MV-4-11 (cell line): Measurements from ENCODE around the gene PKNOX1.
"Not testable (repeated sequence)": the region's sequence is repeated elsewhere in the genome, so short reads cannot be mapped to it uniquely, and the experiment has no call there.

ENCODE experiments used
- DNase-seq: peaks from one replicate; lab custom pipeline; 2025; lab: John Stamatoyannopoulos, UW

The PKNOX1 gene

GRCh38 chr21:42956824-42957630 lies 17.3 kb upstream of the PKNOX1 start:
- no peak for DNase-seq

- DNase-seq, result not testable (repeated sequence)
These were observed 16.2 kb upstream of the PKNOX1 start for GRCh38 chr21:42958122-42958521.

DNA sequence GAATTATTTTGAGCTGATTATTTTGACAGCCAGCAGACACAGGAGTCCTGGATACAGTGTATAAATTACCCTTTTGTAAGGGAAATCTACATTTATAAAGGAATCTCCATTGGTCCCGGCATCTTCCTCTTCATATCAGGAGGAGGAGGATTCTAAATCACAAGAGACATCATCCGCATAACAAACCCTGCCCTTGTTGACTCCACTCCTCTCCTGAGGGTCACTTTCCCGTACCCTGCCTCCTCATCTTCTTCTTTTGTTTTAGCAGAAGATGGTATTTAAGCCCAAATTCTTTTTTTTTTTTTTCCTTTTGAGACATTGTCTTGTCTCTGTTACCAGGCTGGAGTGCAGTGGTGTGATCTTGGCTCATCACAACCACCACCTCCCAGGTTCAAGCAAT lies 14.6 kb upstream of the PKNOX1 start:
- DNase-seq, result no peak

GRCh38 chr21:42962380-42963007 lies 11.9 kb upstream of the PKNOX1 start:
- DNase-seq, result no peak

DNA sequence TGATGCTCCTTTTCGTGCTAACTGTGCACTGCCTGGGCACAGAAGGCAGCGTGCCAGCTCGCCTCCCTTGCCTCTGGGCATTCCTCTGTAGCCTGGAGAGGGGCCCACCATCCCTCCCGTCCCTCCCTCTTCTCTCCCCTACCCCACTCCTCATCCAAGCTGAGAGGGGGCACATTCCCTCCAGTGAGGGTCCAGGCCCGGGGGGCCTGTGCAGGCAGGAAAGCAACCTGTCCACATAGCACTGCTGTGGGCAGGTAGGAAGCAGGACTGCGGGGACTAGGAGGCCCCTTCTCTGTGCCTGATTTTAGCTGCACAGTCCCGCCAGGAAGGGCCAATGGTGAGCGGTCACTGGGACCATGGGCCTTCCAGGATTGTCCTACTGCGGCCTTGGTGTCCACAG lies 10.3 kb upstream of the PKNOX1 start:
- no peak for DNase-seq

- DNase-seq, result no peak
These were observed 9.7 kb upstream of the PKNOX1 start for GRCh38 chr21:42964546-42965210.

- DNase-seq, result no peak
These were observed 9.2 kb upstream of the PKNOX1 start for GRCh38 chr21:42965211-42965560.

GRCh38 chr21:42967616-42968015 lies 6.7 kb upstream of the PKNOX1 start:
- DNase-seq, result not testable (repeated sequence)

- DNase-seq, result no peak
These were observed 5.2 kb upstream of the PKNOX1 start for GRCh38 chr21:42969193-42969600.

- DNase-seq, result no peak
These were observed 3.3 kb upstream of the PKNOX1 start for GRCh38 chr21:42970946-42971653.

DNA sequence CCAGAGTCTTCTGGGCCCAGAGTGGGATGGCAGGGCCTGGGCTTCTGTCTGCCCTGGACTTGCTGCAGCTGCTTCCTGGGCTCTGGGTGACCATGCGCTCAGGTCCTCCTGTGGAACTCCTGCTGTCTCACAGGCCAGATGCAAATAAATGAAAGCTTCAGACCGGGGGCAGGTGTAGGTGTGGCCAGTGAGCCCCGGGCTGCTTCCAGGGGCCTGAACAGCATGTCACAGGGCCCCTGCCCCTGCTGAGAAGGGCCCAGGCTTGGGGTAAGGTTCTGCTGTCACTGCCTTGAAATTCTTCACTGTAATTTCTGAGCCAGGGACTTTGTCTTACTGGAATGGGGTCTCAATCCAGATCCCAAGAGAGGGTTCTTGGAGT lies 2.5 kb upstream of the PKNOX1 start:
- DNase-seq, result no peak

DNA sequence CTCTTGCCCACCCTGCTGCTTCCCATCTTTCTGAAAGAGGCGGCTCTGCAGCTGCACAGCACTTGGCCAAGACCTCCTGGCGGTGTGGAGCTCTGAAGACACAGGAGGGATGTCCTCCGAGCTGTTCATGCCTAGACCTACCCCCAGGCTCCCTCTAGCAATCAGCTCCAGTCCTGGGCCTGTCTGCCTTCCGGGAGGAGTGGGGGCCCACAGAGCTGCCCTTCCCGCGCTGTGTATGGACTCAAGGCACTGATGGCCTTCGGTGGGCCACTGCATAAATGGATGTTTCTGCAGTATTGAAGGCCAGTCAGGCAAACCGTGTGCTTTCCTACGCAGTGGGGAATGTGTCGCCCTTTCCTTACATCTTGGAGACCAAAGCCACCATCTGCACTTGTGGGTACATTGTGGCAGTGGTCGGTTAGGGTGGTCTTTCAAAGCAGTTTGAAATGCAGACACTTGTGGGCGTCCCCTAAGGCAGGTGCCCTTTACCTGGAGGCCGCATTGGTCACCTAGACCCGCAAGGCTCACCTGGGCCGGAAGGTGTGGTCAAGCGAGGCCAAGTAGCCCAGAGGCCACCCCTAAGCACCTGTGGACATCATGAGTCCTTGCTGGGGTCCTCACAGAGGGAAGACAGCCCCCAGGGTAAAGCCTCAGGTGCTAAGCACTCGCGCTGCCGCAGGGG lies 912 bp upstream of the PKNOX1 start:
- no peak for DNase-seq

DNA sequence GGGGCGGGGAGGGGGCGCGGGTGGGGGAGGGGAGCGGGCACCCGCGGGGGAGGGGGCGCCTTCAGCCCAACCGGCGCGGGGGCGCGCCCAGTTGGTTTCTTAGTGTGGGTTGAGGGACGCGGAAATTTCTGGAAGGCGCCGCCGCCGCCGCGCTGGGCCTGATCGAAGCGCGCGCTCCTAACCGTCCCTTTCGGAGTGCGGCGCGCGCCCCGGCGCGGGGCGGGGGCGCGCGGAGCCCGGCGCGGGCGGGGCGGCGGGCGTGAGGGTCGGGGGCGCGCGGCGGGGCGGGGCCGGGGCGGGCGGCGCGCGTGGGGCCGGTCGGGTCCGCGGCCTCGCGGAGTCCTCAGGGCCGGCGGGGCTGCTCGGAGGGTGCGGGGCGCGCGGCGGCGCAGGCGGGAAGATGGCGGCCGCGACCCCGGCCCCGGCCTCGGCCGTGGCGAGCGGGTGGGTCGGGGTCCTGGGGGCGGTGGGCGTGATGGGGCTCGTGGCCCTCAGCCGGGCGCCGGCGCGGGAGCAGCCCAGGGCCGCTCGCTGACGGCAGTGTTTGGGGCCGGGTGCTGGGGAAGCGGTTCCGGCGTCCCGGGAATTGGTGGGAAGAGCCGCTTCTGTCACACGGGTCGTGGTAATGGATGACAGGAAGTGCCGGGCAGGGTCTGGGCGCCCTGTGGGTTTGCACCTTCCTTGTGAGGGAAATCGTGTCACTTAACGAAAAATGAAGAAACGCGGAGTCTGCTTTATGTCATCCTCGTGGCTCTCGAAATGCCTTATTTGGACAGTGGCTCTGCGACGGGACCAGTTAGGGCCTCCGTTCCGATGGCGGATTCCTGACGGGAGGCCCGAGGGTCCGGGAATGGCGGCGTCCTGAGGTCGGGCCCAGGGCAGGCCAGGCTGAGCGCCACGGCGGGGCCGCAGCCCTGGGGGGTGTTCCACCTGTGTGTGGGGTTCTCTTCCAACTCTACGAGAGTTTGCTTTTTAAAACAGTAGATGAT lies 764 bp downstream of the PKNOX1 start:
- DNase-seq, result peak; percentile 38

GRCh38 chr21:42975886-42976608 lies 1.7 kb downstream of the PKNOX1 start:
- no peak for DNase-seq

- DNase-seq, result peak; percentile 35
These were observed 6.2 kb downstream of the PKNOX1 start for GRCh38 chr21:42980312-42981213.

GRCh38 chr21:42981214-42981523 lies 6.8 kb downstream of the PKNOX1 start:
- DNase-seq, result no peak

- DNase-seq, result no peak
These were observed 7.5 kb downstream of the PKNOX1 start for GRCh38 chr21:42981862-42982261.

DNA sequence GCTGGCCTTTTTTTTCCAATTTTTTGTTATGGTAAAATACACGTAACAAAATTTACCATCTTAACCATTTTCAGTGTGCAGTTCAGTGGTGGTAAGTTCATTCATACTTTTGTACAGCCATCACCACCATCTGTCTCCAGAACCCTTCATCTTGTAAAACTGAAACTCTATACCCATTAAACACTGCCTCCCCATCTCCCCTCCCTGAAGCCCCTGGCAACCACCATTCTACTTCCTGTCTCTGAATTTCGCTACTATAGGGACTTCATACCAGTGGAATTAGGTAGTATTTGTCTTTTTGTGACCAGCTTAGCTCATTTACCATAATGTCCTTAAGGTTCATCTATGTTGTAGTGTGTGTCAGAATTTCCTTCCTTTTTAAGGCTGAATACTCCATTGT lies 8.7 kb downstream of the PKNOX1 start:
- DNase-seq, result no peak

- DNase-seq, result no peak
These were observed 9.5 kb downstream of the PKNOX1 start for GRCh38 chr21:42983869-42984268.
